Measurements from ENCODE around the gene CNN1.

Gene CNN1

DNA sequence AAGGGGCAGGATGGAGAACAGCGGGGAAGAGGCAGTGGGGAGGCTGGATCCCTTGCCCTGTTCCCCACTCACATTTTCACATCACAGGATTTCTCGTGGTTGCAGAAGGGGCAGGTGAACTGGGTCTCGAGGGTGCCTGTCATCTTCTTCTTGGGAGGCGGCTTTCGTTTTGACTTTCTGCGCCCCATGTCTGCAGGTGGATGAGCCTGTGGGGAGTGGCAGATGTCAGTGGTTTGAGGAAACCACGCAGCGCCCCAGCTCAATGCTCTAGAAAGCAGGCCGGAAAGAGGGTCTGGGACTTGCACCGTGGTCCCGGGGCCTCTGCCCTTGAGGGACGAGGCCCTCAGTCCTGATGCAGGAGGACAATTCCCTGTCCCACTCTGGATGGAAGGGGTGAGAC lies 15.5 kb downstream of the CNN1 start:
- no peak overlapping the region for H3K4me3 ChIP-seq (ENCODE audit: low read depth, low read length, poor library complexity, severe bottlenecking)
- no peaks in the 10 kb centered on the region for H3K27me3 ChIP-seq (ENCODE audit: insufficient read depth, low read length)
- H3K4me1 ChIP-seq (ENCODE audit: insufficient read depth, low read length, severe bottlenecking), result peaks cover 25% of the 10 kb centered on the region
- no peak overlapping the region for H2AFZ ChIP-seq (ENCODE audit: low read length)
- H3K9me3 ChIP-seq (ENCODE audit: low read length), result no peaks in the 10 kb centered on the region
- no peak overlapping the region for H3K4me2 ChIP-seq (ENCODE audit: low read length)
- TF ChIP-seq EZH2 (IDR thresholded peaks at IDR 0.05; ENCODE audit: borderline replicate concordance, low read length), result no peak
- TF ChIP-seq, protein P1, sequence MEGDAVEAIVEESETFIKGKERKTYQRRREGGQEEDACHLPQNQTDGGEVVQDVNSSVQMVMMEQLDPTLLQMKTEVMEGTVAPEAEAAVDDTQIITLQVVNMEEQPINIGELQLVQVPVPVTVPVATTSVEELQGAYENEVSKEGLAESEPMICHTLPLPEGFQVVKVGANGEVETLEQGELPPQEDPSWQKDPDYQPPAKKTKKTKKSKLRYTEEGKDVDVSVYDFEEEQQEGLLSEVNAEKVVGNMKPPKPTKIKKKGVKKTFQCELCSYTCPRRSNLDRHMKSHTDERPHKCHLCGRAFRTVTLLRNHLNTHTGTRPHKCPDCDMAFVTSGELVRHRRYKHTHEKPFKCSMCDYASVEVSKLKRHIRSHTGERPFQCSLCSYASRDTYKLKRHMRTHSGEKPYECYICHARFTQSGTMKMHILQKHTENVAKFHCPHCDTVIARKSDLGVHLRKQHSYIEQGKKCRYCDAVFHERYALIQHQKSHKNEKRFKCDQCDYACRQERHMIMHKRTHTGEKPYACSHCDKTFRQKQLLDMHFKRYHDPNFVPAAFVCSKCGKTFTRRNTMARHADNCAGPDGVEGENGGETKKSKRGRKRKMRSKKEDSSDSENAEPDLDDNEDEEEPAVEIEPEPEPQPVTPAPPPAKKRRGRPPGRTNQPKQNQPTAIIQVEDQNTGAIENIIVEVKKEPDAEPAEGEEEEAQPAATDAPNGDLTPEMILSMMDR (IDR thresholded peaks at IDR 0.05; ENCODE audit: low read length), result no peak
- H3K79me2 ChIP-seq (ENCODE audit: insufficient read depth, low read length), result peaks cover 16% of the 10 kb centered on the region
- peaks cover 30% of the 10 kb centered on the region for H3K36me3 ChIP-seq (ENCODE audit: insufficient read depth, low read length)
- no peak overlapping the region for H3K27ac ChIP-seq (ENCODE audit: low read depth, low read length, poor library complexity, severe bottlenecking)
- H3F3A ChIP-seq (ENCODE audit: insufficient read depth, low read length), result no peaks in the 10 kb centered on the region
- no peaks in the 10 kb centered on the region for H4K20me1 ChIP-seq (ENCODE audit: insufficient read depth, low read length)
- no peaks in the 10 kb centered on the region for H3K9me2 ChIP-seq (ENCODE audit: low read depth, low read length)
- H3K9ac ChIP-seq (ENCODE audit: low read length), result no peak overlapping the region

DNA sequence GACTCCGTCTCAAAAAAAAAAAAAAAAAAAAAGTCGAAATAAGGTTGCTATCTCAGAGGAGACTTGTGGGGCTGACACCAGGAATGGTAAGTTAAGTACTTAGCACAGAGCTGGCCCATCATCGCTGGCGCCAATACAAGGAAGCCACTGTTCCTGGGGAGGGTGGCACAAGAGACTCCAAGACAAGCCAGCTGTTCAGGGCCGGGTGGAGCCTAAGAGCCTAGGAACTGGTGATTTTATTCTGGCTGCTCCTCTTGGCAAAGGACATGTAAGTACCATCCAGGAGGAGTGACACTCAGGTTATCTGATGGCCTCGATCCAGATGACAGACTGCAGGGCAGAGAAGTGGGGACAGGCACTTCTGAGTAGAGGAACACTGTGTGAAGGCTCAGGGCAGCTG lies 16.6 kb downstream of the CNN1 start:
- Histone ChIP-seq H3K9ac (ENCODE audit: low read length) (no peak overlapping the region), H3K4me2 (ENCODE audit: low read length) (no peak overlapping the region), H3K4me1 (ENCODE audit: insufficient read depth, low read length, severe bottlenecking) (peaks cover 30% of the 10 kb centered on the region), H3K4me3 (ENCODE audit: low read depth, low read length, poor library complexity, severe bottlenecking) (no peak overlapping the region), H3K27ac (ENCODE audit: low read depth, low read length, poor library complexity, severe bottlenecking) (no peak overlapping the region), H2AFZ (ENCODE audit: low read length) (no peak overlapping the region), H3K9me2 (ENCODE audit: low read depth, low read length) (no peaks in the 10 kb centered on the region), H4K20me1 (ENCODE audit: insufficient read depth, low read length) (no peaks in the 10 kb centered on the region), H3K79me2 (ENCODE audit: insufficient read depth, low read length) (peaks cover 16% of the 10 kb centered on the region), H3K27me3 (ENCODE audit: insufficient read depth, low read length) (no peaks in the 10 kb centered on the region), H3K9me3 (ENCODE audit: low read length) (no peaks in the 10 kb centered on the region), H3K36me3 (ENCODE audit: insufficient read depth, low read length) (peaks cover 30% of the 10 kb centered on the region), H3F3A (ENCODE audit: insufficient read depth, low read length) (no peaks in the 10 kb centered on the region)
- TF ChIP-seq, protein P1 (IDR thresholded peaks at IDR 0.05; ENCODE audit: low read length), result no peak
- TF ChIP-seq EZH2 (IDR thresholded peaks at IDR 0.05; ENCODE audit: borderline replicate concordance, low read length), result no peak

- Histone ChIP-seq H3K4me1 (ENCODE audit: insufficient read depth, low read length, severe bottlenecking) (peaks cover 38% of the 10 kb centered on the region), H3K9me2 (ENCODE audit: low read depth, low read length) (no peaks in the 10 kb centered on the region), H3K9ac (ENCODE audit: low read length) (no peak overlapping the region; the same call in 1 of the 2 replicates), H3K4me2 (ENCODE audit: low read length) (no peak overlapping the region), H3K4me3 (ENCODE audit: low read depth, low read length, poor library complexity, severe bottlenecking) (no peak overlapping the region), H3K36me3 (ENCODE audit: insufficient read depth, low read length) (peaks cover 30% of the 10 kb centered on the region), H3K79me2 (ENCODE audit: insufficient read depth, low read length) (peaks cover 16% of the 10 kb centered on the region), H2AFZ (ENCODE audit: low read length) (no peak overlapping the region), H3K27me3 (ENCODE audit: insufficient read depth, low read length) (no peaks in the 10 kb centered on the region), H3K9me3 (ENCODE audit: low read length) (no peaks in the 10 kb centered on the region), H3K27ac (ENCODE audit: low read depth, low read length, poor library complexity, severe bottlenecking) (no peak overlapping the region), H4K20me1 (ENCODE audit: insufficient read depth, low read length) (no peaks in the 10 kb centered on the region), H3F3A (ENCODE audit: insufficient read depth, low read length) (no peaks in the 10 kb centered on the region)
- TF ChIP-seq EZH2 (IDR thresholded peaks at IDR 0.05; ENCODE audit: borderline replicate concordance, low read length), result no peak
- TF ChIP-seq, protein P1 (IDR thresholded peaks at IDR 0.05; ENCODE audit: low read length), result no peak
These were observed 18.2 kb downstream of the CNN1 start for GRCh38 chr19:11556634-11557420.

All from OCI-LY1 (cell line).